GM21390 (cell line): ENCODE measurements around the gene CA5A.
"Not testable (repeated sequence)": the region's sequence is repeated elsewhere in the genome, so short reads cannot be mapped to it uniquely, and the experiment has no call there.

Source experiments
- ATAC-seq: cut with Tn5 transposase; IDR thresholded peaks from one replicate; pipeline ENCODE4 v1.9.1; 2021; ENCODE audit not compliant: unreplicated experiment

CA5A gene

GRCh38 chr16:87936375-87937230 is at the start of gene CA5A:
Gene CA5A (minus strand): TSS chr16:87936529. CDS start chr16:87936450, 79 bp downstream.
- no peak for ATAC-seq

GRCh38 chr16:87985493-87985892 is 49.2 kb upstream of the CA5A start:
- not testable (repeated sequence) for ATAC-seq

- no peak for ATAC-seq
Measured at GRCh38 chr16:87984632-87985267, 48.4 kb upstream of the CA5A start.

- ATAC-seq, result not testable (repeated sequence)
Measured at GRCh38 chr16:87984180-87984579, 47.9 kb upstream of the CA5A start.

- ATAC-seq, result not testable (repeated sequence)
Measured at GRCh38 chr16:87983737-87984097, 47.4 kb upstream of the CA5A start.

GRCh38 chr16:87983072-87983736 is 46.9 kb upstream of the CA5A start:
- not testable (repeated sequence) for ATAC-seq

- ATAC-seq, result no peak
Measured at GRCh38 chr16:87982581-87983041, 46.3 kb upstream of the CA5A start.

- not testable (repeated sequence) for ATAC-seq
Measured at GRCh38 chr16:87981376-87981775, 45.0 kb upstream of the CA5A start.

GRCh38 chr16:87979911-87980630 is 43.7 kb upstream of the CA5A start:
- ATAC-seq, result not testable (repeated sequence)

- no peak for ATAC-seq
Measured at GRCh38 chr16:87979352-87979751, 43.0 kb upstream of the CA5A start.

GRCh38 chr16:87978127-87978526 is 41.8 kb upstream of the CA5A start:
- no peak for ATAC-seq

- no peak for ATAC-seq
Measured at GRCh38 chr16:87976665-87977064, 40.3 kb upstream of the CA5A start.

- no peak for ATAC-seq
Measured at GRCh38 chr16:87974178-87974577, 37.8 kb upstream of the CA5A start.

- ATAC-seq, result no peak
Measured at GRCh38 chr16:87973717-87974116, 37.4 kb upstream of the CA5A start.

- no peak for ATAC-seq
Measured at GRCh38 chr16:87971933-87972332, 35.6 kb upstream of the CA5A start.

- no peak for ATAC-seq
Measured at GRCh38 chr16:87970186-87970585, 33.9 kb upstream of the CA5A start.

GRCh38 chr16:87968541-87968940 is 32.2 kb upstream of the CA5A start:
- no peak for ATAC-seq

GRCh38 chr16:87966685-87967185 is 30.4 kb upstream of the CA5A start:
- no peak for ATAC-seq

GRCh38 chr16:87966064-87966645 is 29.8 kb upstream of the CA5A start:
- ATAC-seq, result no peak

- ATAC-seq, result no peak
Measured at GRCh38 chr16:87965417-87965816, 29.1 kb upstream of the CA5A start.
